A673 (cell line): Measurements from ENCODE around the gene LMO4. TPM values are rescaled to one million over a fixed set of nuclear protein-coding genes. Genes with fewer than 3 reads are reported as not detected.

ENCODE experiments used
- BruUV-seq: library from RNA; stranded (reverse); fragments of 400-500 nt; replicated peaks from 2 replicates; lab custom pipeline; 2021; lab: Mats Ljungman, UMichigan
- CTCF ChIA-PET: fragments of 300-600 bp; sonication (Branson Sonifier 250); formaldehyde crosslinking; loops from one replicate; lab custom pipeline; 2022; ENCODE audit warnings: antibody characterized with exemption; lab: Charles Lee
- POLR2A ChIA-PET: fragments of 300-600 bp; sonication (Branson Sonifier 250); formaldehyde crosslinking; loops from one replicate; lab custom pipeline; 2022; ENCODE audit warnings: antibody characterized with exemption; ENCODE audit not compliant: low non-redundant PET; lab: Charles Lee
- DNase-seq: peaks from one replicate; pipeline ENCODE4 v3.0.0-alpha.2; 2015; ENCODE audit warnings: low spot score
- H3K27ac ChIP-seq: fragments of 200-600 bp; sonication (generic); 2 replicates; pipeline ENCODE4 v1.5.1; 2016; ENCODE audit warnings: mixed run types, low read depth, mild to moderate bottlenecking, mixed read lengths, antibody characterized with exemption, low read length; ENCODE audit not compliant: poor library complexity, severe bottlenecking
- H3K27me3 ChIP-seq: fragments of 200-600 bp; sonication (generic); replicated peaks from 2 replicates; pipeline ENCODE4 v1.6.1; 2017; ENCODE audit warnings: mixed run types, low read depth, mild to moderate bottlenecking, mixed read lengths, antibody characterized with exemption, low read length; ENCODE audit not compliant: insufficient read depth, poor library complexity
- H3K36me3 ChIP-seq: fragments of 200-600 bp; sonication (generic); 2 replicates; pipeline ENCODE4 v1.6.1; 2016; ENCODE audit warnings: mixed run types, mild to moderate bottlenecking, mixed read lengths, antibody characterized with exemption, low read length; ENCODE audit not compliant: insufficient read depth, poor library complexity, severe bottlenecking
- H3K4me1 ChIP-seq: fragments of 200-600 bp; sonication (generic); 2 replicates; pipeline ENCODE4 v1.6.1; 2017; ENCODE audit warnings: mixed run types, mild to moderate bottlenecking, mixed read lengths, antibody characterized with exemption, low read length; ENCODE audit not compliant: insufficient read depth, poor library complexity, severe bottlenecking
- H3K4me3 ChIP-seq: fragments of 200-600 bp; sonication (generic); 2 replicates; pipeline ENCODE4 v1.5.1; 2016; ENCODE audit warnings: low read depth, mixed run types, mild to moderate bottlenecking, mixed read lengths, low read length; ENCODE audit not compliant: poor library complexity, severe bottlenecking
- H3K9me3 ChIP-seq: fragments of 200-600 bp; sonication (generic); 2 replicates; pipeline ENCODE4 v1.6.1; 2016; ENCODE audit warnings: mixed run types, low read depth, mild to moderate bottlenecking, mixed read lengths, antibody characterized with exemption, low read length; ENCODE audit not compliant: poor library complexity, severe bottlenecking
- EZH2 ChIP-seq: fragments of 200-600 bp; sonication (generic); IDR thresholded peaks from 2 replicates; pipeline ENCODE4 v1.6.1; 2017; ENCODE audit warnings: borderline replicate concordance, low read depth, mild to moderate bottlenecking, mixed read lengths, antibody characterized with exemption, low read length; ENCODE audit not compliant: poor library complexity, severe bottlenecking
- intact Hi-C: fragments of 100-400 bp; cut with micrococcal nuclease; formaldehyde crosslinking; loops from one replicate; pipeline ENCODE4 v1.10.0; 2022; ENCODE audit not compliant: unreplicated experiment
- total RNA-seq: library from RNA; stranded (reverse); gene quantifications from 2 replicates; pipeline ENCODE4 v1.2.3, GENCODE V29; 2021
- TF ChIP-seq, protein P1 (sequence below): fragments of 300-800, 200-600 bp; sonication (generic); conservative IDR thresholded peaks from 2 replicates; pipeline ENCODE4 v1.5.1; 2017; ENCODE audit warnings: low read depth, mild to moderate bottlenecking, antibody characterized with exemption, low read length, moderate library complexity, mixed read lengths

LMO4 gene
- total RNA-seq, 1 experiment from 2014 or later, result 32.2 TPM

- ChIA-PET POLR2A (no interaction called here), CTCF (interaction anchor here (1.0 kb wide), 1 partner anchor 730 kb away, joined by 5 read pairs; no protein-coding TSS in a partner anchor)
- DNase-seq, result peak; percentile 78
- intact Hi-C loops, result loop anchor here (5.0 to 10.0 kb wide), 2 partner anchors 253 to 621 kb away; no protein-coding TSS in a partner anchor
- H3K4me1 ChIP-seq, result peaks cover 40% of the 10 kb centered on the region
- BruUV-seq, result no TSS peak
- no peak for TF ChIP-seq EZH2
- TF ChIP-seq, protein P1, sequence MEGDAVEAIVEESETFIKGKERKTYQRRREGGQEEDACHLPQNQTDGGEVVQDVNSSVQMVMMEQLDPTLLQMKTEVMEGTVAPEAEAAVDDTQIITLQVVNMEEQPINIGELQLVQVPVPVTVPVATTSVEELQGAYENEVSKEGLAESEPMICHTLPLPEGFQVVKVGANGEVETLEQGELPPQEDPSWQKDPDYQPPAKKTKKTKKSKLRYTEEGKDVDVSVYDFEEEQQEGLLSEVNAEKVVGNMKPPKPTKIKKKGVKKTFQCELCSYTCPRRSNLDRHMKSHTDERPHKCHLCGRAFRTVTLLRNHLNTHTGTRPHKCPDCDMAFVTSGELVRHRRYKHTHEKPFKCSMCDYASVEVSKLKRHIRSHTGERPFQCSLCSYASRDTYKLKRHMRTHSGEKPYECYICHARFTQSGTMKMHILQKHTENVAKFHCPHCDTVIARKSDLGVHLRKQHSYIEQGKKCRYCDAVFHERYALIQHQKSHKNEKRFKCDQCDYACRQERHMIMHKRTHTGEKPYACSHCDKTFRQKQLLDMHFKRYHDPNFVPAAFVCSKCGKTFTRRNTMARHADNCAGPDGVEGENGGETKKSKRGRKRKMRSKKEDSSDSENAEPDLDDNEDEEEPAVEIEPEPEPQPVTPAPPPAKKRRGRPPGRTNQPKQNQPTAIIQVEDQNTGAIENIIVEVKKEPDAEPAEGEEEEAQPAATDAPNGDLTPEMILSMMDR, result no peak
- peaks cover 14% of the 10 kb centered on the region for H3K36me3 ChIP-seq
- H3K4me3 ChIP-seq, result peak overlapping the region; percentile 86
- peak overlapping the region; percentile 40 for H3K27ac ChIP-seq
- H3K9me3 ChIP-seq, result no peaks in the 10 kb centered on the region
- no peaks in the 10 kb centered on the region for H3K27me3 ChIP-seq
These were observed 2.9 kb downstream of the LMO4 start for GRCh38 chr1:87331365-87332241.

DNA sequence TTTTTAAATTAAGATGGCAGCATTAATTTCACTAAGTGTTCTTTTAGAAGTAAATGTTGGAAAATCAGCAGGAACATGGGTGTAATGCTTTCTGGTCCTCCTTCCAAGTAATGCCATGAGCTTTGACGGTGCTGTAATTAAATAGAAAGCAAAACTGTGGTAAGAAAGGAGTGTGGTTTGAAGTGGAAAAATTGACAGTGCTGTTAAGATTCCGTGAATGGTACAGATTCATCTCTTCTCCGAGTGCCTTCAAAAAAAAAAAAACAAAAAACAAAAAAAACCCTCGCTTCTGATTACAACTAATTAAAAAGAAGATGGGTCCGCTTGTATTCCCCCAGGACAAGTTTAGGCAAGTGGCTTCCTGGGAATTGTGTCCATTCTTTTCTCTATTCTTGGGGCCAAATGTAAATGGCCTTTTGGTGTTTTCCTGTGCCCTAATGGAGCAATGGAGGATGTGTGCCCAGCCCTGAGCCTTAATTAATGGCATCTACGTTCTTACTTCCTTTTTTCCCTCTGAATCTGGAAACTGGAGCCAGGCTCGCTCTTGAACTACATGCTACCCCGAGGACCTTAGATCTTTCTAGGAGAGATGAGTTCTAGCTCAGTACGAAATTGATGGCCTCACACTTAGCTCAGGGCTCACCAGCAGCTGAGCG lies 5.1 kb downstream of the LMO4 start:
- Histone ChIP-seq H3K9me3 (no peaks in the 10 kb centered on the region), H3K27ac (no peak overlapping the region), H3K27me3 (no peaks in the 10 kb centered on the region), H3K4me3 (no peak overlapping the region), H3K36me3 (peaks cover 14% of the 10 kb centered on the region), H3K4me1 (peaks cover 42% of the 10 kb centered on the region)
- ChIA-PET POLR2A (interaction anchor here (0.5 kb wide), 1 partner anchor 148 kb away, joined by 3 read pairs; no protein-coding TSS in a partner anchor), CTCF (no interaction called here)
- no peak for TF ChIP-seq EZH2
- TF ChIP-seq, protein P1, result no peak
- BruUV-seq, result no TSS peak
- no peak for DNase-seq
- intact Hi-C loops, result loop anchor here (5.0 to 10.0 kb wide), 2 partner anchors 251 to 618 kb away; no protein-coding TSS in a partner anchor

GRCh38 chr1:87334351-87335174 lies 5.9 kb downstream of the LMO4 start:
- ChIA-PET CTCF (interaction anchor here (0.5 to 0.6 kb wide), 2 partner anchors 211 to 630 kb away, joined by 4 to 5 read pairs; no protein-coding TSS in a partner anchor), POLR2A (no interaction called here)
- H3K27ac ChIP-seq, result peak overlapping the region; percentile 84
- peaks cover 17% of the 10 kb centered on the region for H3K36me3 ChIP-seq
- H3K4me1 ChIP-seq, result peaks cover 42% of the 10 kb centered on the region
- H3K4me3 ChIP-seq, result peak overlapping the region; percentile 63
- BruUV-seq, result TSS peak; percentile 65
- DNase-seq, result peak; percentile 28
- H3K27me3 ChIP-seq, result no peaks in the 10 kb centered on the region
- intact Hi-C loops, result loop anchor here (5.0 to 10.0 kb wide), 2 partner anchors 250 to 618 kb away; no protein-coding TSS in a partner anchor
- H3K9me3 ChIP-seq, result no peaks in the 10 kb centered on the region
- TF ChIP-seq, protein P1, result no peak
- TF ChIP-seq EZH2, result no peak
